Loucy (cell line): ENCODE data around the gene ZFHX3.

Source experiments
- H2AFZ ChIP-seq: fragments of 200-600 bp; sonication (generic); 2 replicates; pipeline ENCODE4 v1.6.0; 2016; ENCODE audit warnings: antibody characterized with exemption, mild to moderate bottlenecking, low read length, moderate library complexity
- H3F3A ChIP-seq: fragments of 200-600 bp; 2 replicates; pipeline ENCODE4 v1.6.0; 2016; ENCODE audit warnings: antibody characterized with exemption, low read depth, mild to moderate bottlenecking
- H3K27me3 ChIP-seq: fragments of 200-600 bp; sonication (generic); 2 replicates; pipeline ENCODE4 v1.6.1; 2014; ENCODE audit warnings: low read length, mild to moderate bottlenecking; ENCODE audit not compliant: insufficient read depth, poor library complexity, severe bottlenecking
- H3K36me3 ChIP-seq: fragments of 200-600 bp; sonication (generic); 2 replicates; pipeline ENCODE4 v1.6.1; 2016; ENCODE audit warnings: low read length; ENCODE audit not compliant: insufficient read depth
- H3K4me1 ChIP-seq: fragments of 200-600 bp; sonication (generic); 2 replicates; pipeline ENCODE4 v1.5.1; 2014; ENCODE audit warnings: low read length, mild to moderate bottlenecking; ENCODE audit not compliant: insufficient read depth, poor library complexity, severe bottlenecking
- H3K4me2 ChIP-seq: fragments of 200-600 bp; sonication (generic); 2 replicates; pipeline ENCODE4 v1.6.0; 2014; ENCODE audit warnings: antibody characterized with exemption, low read length, low read depth, mild to moderate bottlenecking; ENCODE audit not compliant: poor library complexity, severe bottlenecking
- H3K4me3 ChIP-seq: fragments of 200-600 bp; sonication (generic); 2 replicates; pipeline ENCODE4 v1.5.1; 2014; ENCODE audit warnings: low read length, mild to moderate bottlenecking, mixed read lengths; ENCODE audit not compliant: poor library complexity, severe bottlenecking
- H3K79me2 ChIP-seq: fragments of 200-600 bp; sonication (generic); 2 replicates; pipeline ENCODE4 v1.6.1; 2014; ENCODE audit warnings: low read length; ENCODE audit not compliant: insufficient read depth
- H3K9ac ChIP-seq: fragments of 200-600 bp; sonication (generic); 2 replicates; pipeline ENCODE4 v1.6.0; 2014; ENCODE audit warnings: mild to moderate bottlenecking, low read depth, low read length, moderate library complexity; ENCODE audit not compliant: poor library complexity, severe bottlenecking
- H3K9me2 ChIP-seq: fragments of 200-600 bp; sonication (generic); replicated peaks from 2 replicates; pipeline ENCODE4 v1.6.1; 2016; ENCODE audit warnings: low read depth, low read length, mixed read lengths
- H3K9me3 ChIP-seq: fragments of 200-600 bp; sonication (generic); 2 replicates; pipeline ENCODE4 v1.6.1; 2014; ENCODE audit warnings: mild to moderate bottlenecking, antibody characterized with exemption, low read length, low read depth; ENCODE audit not compliant: insufficient read depth
- H4K20me1 ChIP-seq: fragments of 200-600 bp; sonication (generic); 2 replicates; pipeline ENCODE4 v1.6.0; 2014; ENCODE audit warnings: antibody characterized with exemption, low read length, mild to moderate bottlenecking; ENCODE audit not compliant: insufficient read depth, poor library complexity, severe bottlenecking
- EZH2phosphoT487 ChIP-seq: fragments of 200-600 bp; IDR thresholded peaks from 2 replicates; pipeline ENCODE4 v1.6.1; 2018; ENCODE audit warnings: antibody characterized with exemption, mild to moderate bottlenecking, moderate library complexity, borderline replicate concordance
- TF ChIP-seq, protein P1 (sequence below): fragments of 200-600 bp; sonication (generic); conservative IDR thresholded peaks from 2 replicates; pipeline ENCODE4 v1.5.1; 2014; ENCODE audit warnings: mild to moderate bottlenecking, antibody characterized with exemption, low read length

ZFHX3 gene

DNA sequence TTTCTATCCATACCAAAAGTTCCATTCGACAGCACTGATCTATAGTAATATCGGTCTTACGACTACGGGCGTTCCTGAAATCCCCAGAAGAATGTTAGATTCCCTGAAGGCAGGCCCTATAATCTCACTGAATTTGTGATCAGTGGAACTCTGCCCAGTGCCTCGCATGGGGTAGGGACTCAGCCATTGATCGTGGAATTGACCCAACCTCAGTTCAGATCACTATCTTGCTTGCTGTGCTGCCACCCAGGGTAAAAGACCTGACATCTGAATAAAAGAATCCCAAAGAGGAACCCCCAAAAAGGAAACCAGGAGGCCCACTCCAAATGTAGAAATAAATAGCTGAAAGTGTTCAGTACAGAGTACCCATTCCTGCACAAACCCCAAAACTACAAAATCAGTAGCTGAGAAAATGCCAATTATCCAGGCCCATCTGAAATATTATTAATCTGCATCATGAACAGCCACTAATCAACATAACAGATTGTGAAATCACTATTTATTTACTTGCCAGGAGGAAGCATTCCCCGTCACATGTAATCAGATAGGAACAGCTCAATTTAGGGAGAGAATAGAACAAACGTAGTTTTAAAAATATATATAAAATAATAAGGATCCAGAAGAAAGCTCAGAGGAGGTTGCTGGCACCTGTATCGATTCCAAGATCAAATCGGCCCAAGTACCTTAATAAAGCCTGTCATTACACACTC is 221.9 kb downstream of the ZFHX3 start:
- Histone ChIP-seq H3K9me2 (no peaks in the 10 kb centered on the region), H3K9ac (no peak overlapping the region), H3F3A (no peaks in the 10 kb centered on the region), H3K4me2 (no peak overlapping the region), H4K20me1 (no peaks in the 10 kb centered on the region), H3K4me1 (peaks cover 6% of the 10 kb centered on the region), H3K79me2 (no peaks in the 10 kb centered on the region), H3K9me3 (no peaks in the 10 kb centered on the region), H3K27me3 (no peaks in the 10 kb centered on the region), H3K36me3 (peaks cover 4% of the 10 kb centered on the region; the same call in 1 of the 2 replicates), H3K4me3 (no peak overlapping the region), H2AFZ (no peak overlapping the region)
- TF ChIP-seq, protein P1, sequence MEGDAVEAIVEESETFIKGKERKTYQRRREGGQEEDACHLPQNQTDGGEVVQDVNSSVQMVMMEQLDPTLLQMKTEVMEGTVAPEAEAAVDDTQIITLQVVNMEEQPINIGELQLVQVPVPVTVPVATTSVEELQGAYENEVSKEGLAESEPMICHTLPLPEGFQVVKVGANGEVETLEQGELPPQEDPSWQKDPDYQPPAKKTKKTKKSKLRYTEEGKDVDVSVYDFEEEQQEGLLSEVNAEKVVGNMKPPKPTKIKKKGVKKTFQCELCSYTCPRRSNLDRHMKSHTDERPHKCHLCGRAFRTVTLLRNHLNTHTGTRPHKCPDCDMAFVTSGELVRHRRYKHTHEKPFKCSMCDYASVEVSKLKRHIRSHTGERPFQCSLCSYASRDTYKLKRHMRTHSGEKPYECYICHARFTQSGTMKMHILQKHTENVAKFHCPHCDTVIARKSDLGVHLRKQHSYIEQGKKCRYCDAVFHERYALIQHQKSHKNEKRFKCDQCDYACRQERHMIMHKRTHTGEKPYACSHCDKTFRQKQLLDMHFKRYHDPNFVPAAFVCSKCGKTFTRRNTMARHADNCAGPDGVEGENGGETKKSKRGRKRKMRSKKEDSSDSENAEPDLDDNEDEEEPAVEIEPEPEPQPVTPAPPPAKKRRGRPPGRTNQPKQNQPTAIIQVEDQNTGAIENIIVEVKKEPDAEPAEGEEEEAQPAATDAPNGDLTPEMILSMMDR, result no peak
- no peak for TF ChIP-seq EZH2phosphoT487

DNA sequence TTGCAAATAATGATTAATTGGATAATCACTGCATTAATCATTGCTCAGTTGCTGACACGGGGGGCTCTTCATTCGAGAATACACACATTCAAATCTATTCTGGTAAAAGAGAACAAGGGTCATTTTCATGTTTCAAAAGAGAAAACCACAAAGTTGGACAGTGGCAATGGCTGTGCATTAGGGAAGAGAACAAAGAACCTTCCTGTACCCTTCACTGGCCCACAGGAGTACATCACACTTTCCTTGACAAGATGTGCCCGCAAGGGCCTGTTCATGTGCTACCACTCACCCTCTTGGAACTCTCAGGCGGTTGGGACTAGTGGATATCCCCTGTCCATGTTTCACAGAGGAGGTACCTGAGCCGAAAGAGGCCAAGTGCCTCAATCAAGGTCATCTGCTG is 223.2 kb downstream of the ZFHX3 start:
- Histone ChIP-seq H2AFZ (no peak overlapping the region), H3K4me1 (peaks cover 3% of the 10 kb centered on the region), H3K9ac (no peak overlapping the region), H3K27me3 (no peaks in the 10 kb centered on the region), H4K20me1 (no peaks in the 10 kb centered on the region), H3K4me3 (no peak overlapping the region), H3K36me3 (peaks cover 4% of the 10 kb centered on the region; the same call in 1 of the 2 replicates), H3K79me2 (no peaks in the 10 kb centered on the region), H3K9me2 (no peaks in the 10 kb centered on the region), H3F3A (no peaks in the 10 kb centered on the region), H3K9me3 (no peaks in the 10 kb centered on the region), H3K4me2 (no peak overlapping the region)
- TF ChIP-seq EZH2phosphoT487, result no peak
- TF ChIP-seq, protein P1, result no peak

DNA sequence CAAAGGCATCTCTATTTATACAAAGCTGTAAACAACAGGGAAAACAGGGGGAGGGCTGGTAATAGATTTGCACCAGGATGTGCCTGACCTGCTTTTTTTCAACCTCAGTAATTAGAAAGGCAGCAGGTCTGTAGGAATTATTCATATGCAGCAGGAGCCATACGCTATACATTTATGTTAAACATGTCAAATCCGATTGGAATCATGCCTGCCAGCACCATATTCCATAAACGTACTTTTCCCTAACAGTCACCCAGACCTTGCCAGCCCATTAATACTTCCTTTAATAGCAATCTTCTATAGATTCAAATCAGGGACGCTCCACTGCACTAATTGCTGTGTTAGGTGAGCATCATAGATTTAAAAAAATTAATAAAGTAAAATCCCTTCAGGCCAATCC is 223.9 kb downstream of the ZFHX3 start:
- Histone ChIP-seq H2AFZ (no peak overlapping the region), H3K36me3 (peaks cover 4% of the 10 kb centered on the region; the same call in 1 of the 2 replicates), H3K9ac (no peak overlapping the region), H3K9me2 (no peaks in the 10 kb centered on the region), H3K4me3 (no peak overlapping the region), H3F3A (no peaks in the 10 kb centered on the region), H3K79me2 (no peaks in the 10 kb centered on the region), H3K27me3 (no peaks in the 10 kb centered on the region), H3K9me3 (no peaks in the 10 kb centered on the region), H3K4me2 (no peak overlapping the region), H4K20me1 (no peaks in the 10 kb centered on the region), H3K4me1 (no peaks in the 10 kb centered on the region)
- no peak for TF ChIP-seq EZH2phosphoT487
- TF ChIP-seq, protein P1, result no peak
